Panc1 (cell line): Measurements from ENCODE around the gene PRXL2A. TPM values are rescaled to one million over a fixed set of nuclear protein-coding genes. Genes with fewer than 3 reads are reported as not detected.

ENCODE experiments used
- ATAC-seq: fragments of 200-7000 bp; cut with Tn5 transposase; 2 replicates; pipeline ENCODE4 v1.9.1; 2020; ENCODE audit warnings: mild to moderate bottlenecking, moderate library complexity
- BruUV-seq: library from RNA; stranded (reverse); fragments of 400-500 nt; replicated peaks from 2 replicates; lab custom pipeline; 2021; lab: Mats Ljungman, UMichigan
- CTCF ChIA-PET: fragments of 300-600 bp; sonication (Branson Sonifier 250); formaldehyde crosslinking; loops from one replicate; lab custom pipeline; 2022; ENCODE audit warnings: antibody characterized with exemption; lab: Charles Lee
- POLR2A ChIA-PET: fragments of 300-600 bp; sonication (Branson Sonifier 250); formaldehyde crosslinking; loops from one replicate; lab custom pipeline; 2022; ENCODE audit warnings: antibody characterized with exemption; lab: Charles Lee
- DNase-seq: peaks from one replicate; pipeline ENCODE4 v3.0.0-alpha.2; 2010; ENCODE audit warnings: low read depth, low spot score
- H3K27ac ChIP-seq: 2 replicates; pipeline ENCODE4 v1.5.1; 2011; ENCODE audit warnings: mild to moderate bottlenecking, low read length, inconsistent platforms
- H3K27me3 ChIP-seq: fragments of 200-500 bp; sonication (Bioruptor generic); 2 replicates; pipeline ENCODE4 v1.6.0; 2014; ENCODE audit warnings: low read length, inconsistent platforms; ENCODE audit not compliant: control insufficient read depth, insufficient read depth
- H3K36me3 ChIP-seq: fragments of 200-500 bp; sonication (Bioruptor generic); 2 replicates; pipeline ENCODE4 v1.5.1; 2014; ENCODE audit warnings: inconsistent platforms, mild to moderate bottlenecking, low read length, moderate library complexity; ENCODE audit not compliant: control insufficient read depth, insufficient read depth
- H3K4me1 ChIP-seq: 2 replicates; pipeline ENCODE4 v1.5.1; 2011; ENCODE audit warnings: inconsistent platforms, mild to moderate bottlenecking, low read length, moderate library complexity; ENCODE audit not compliant: control insufficient read depth, insufficient read depth
- H3K4me3 ChIP-seq, 2 experiments: 2 replicates each; pipeline ENCODE4 v1.5.1; 2011 to 2012; ENCODE audit warnings: low read depth in 2 of 2, low read length in 2 of 2, mild to moderate bottlenecking in 2 of 2, inconsistent platforms in 1 of 2, moderate library complexity in 1 of 2
- H3K9me3 ChIP-seq: fragments of 200-500 bp; sonication (Bioruptor generic); 2 replicates; pipeline ENCODE4 v1.5.1; 2014; ENCODE audit warnings: low read depth, mild to moderate bottlenecking, inconsistent platforms, low read length, moderate library complexity; ENCODE audit not compliant: control insufficient read depth, insufficient read depth
- CTCF ChIP-seq: fragments of 450-650 bp; IDR thresholded peaks from 2 replicates; pipeline ENCODE4 v1.5.1; 2017; ENCODE audit warnings: mild to moderate bottlenecking
- POLR2AphosphoS5 ChIP-seq: IDR thresholded peaks from 2 replicates; pipeline ENCODE4 v1.6.1; 2012; ENCODE audit warnings: mild to moderate bottlenecking, low read depth, low read length, moderate library complexity
- REST ChIP-seq, 2 experiments: IDR thresholded peaks; 2 replicates each; pipeline ENCODE4 v1.6.1; 2011 to 2012; ENCODE audit warnings: low read depth in 2 of 2, control low read depth in 1 of 2, low read length in 1 of 2, mild to moderate bottlenecking in 1 of 2, moderate library complexity in 1 of 2; ENCODE audit not compliant: insufficient read depth in 1 of 2
- SIN3A ChIP-seq: IDR thresholded peaks from 2 replicates; pipeline ENCODE4 v1.6.1; 2012; ENCODE audit warnings: low read depth, mild to moderate bottlenecking, low read length, moderate library complexity, borderline replicate concordance; ENCODE audit not compliant: insufficient read depth
- TCF7L2 ChIP-seq: IDR thresholded peaks from 2 replicates; pipeline ENCODE4 v1.6.1; 2011; ENCODE audit warnings: mild to moderate bottlenecking, low read depth, low read length, inconsistent platforms
- in situ Hi-C: cut with HindIII; loops from 2 replicates; pipeline ENCODE4 v1.10.0; 2016; ENCODE audit warnings: low sequenced_read_pairs, low pct_unique_long_range_greater_than_20kb
- intact Hi-C: fragments of 100-400 bp; cut with micrococcal nuclease; formaldehyde crosslinking; loops from one replicate; pipeline ENCODE4 v1.10.0; 2022; ENCODE audit not compliant: unreplicated experiment
- total RNA-seq: library from RNA; stranded (reverse); gene quantifications from one replicate; pipeline ENCODE4 v1.2.1, GENCODE V29; 2021; ENCODE audit not compliant: unreplicated experiment

Gene PRXL2A
- total RNA-seq, 1 experiment from 2014 or later: 89.0 TPM

- CTCF ChIA-PET: no interaction called here
- no TSS peak for BruUV-seq
These were observed 35.7 kb upstream of the PRXL2A start for GRCh38 chr10:80372675-80373074.

GRCh38 chr10:80373502-80373901 lies 34.8 kb upstream of the PRXL2A start:
- in situ Hi-C loops: no loop called here
- Histone ChIP-seq H3K9me3 (no peaks in the 10 kb centered on the region), H3K27me3 (peaks cover 10% of the 10 kb centered on the region; the same call in 1 of the 2 replicates), H3K27ac (no peak overlapping the region), H3K4me3 (no peak overlapping the region), H3K36me3 (no peaks in the 10 kb centered on the region), H3K4me1 (no peaks in the 10 kb centered on the region)
- no TSS peak for BruUV-seq
- ATAC-seq: no peak
- ChIA-PET POLR2A (no interaction called here), CTCF (no interaction called here)
- TF ChIP-seq REST (IDR thresholded peaks at IDR 0.05; ENCODE audit: insufficient read depth in 1 of 2, low read depth in 2 of 2, low read length in 1 of 2): no peak
- no peak for TF ChIP-seq CTCF
- no peak for TF ChIP-seq TCF7L2
- TF ChIP-seq SIN3A: no peak
- no peak for TF ChIP-seq POLR2AphosphoS5
- no peak for DNase-seq
- intact Hi-C loops: no loop called here

More at GRCh38 chr10:80372675-80373074, 35.7 kb upstream of the PRXL2A start:
- H3K9me3 ChIP-seq: peaks cover 5% of the 10 kb centered on the region
- no peaks in the 10 kb centered on the region for H3K36me3 ChIP-seq
- no peaks in the 10 kb centered on the region for H3K4me1 ChIP-seq
- ATAC-seq (no peak), DNase-seq (no peak)
- POLR2A ChIA-PET: interaction anchor here (0.7 kb wide), 1 partner anchor 694 kb away, joined by 7 read pairs; no protein-coding TSS in a partner anchor
- H3K4me3 ChIP-seq: no peak overlapping the region
- in situ Hi-C loops (no loop called here), intact Hi-C loops (no loop called here)
- no peak overlapping the region for H3K27ac ChIP-seq
- peaks cover 7% of the 10 kb centered on the region; the same call in 1 of the 2 replicates for H3K27me3 ChIP-seq
- TF ChIP-seq CTCF: no peak
- no peak for TF ChIP-seq TCF7L2
- TF ChIP-seq SIN3A: no peak
- TF ChIP-seq POLR2AphosphoS5: no peak
- no peak for TF ChIP-seq REST (IDR thresholded peaks at IDR 0.05; ENCODE audit: insufficient read depth in 1 of 2, low read depth in 2 of 2, low read length in 1 of 2)
